Thyroid gland (tissue), 4 donors: Measurements from ENCODE around the gene TSC22D4.

Experiments
- CTCF ChIP-seq, 6 experiments: fragments of 200-600 bp in 3 of 6; fragments of 450-650 bp in 3 of 6; sonication (generic) in 3 of 6; IDR thresholded peaks; one replicate each; pipeline ENCODE4 v1.5.1; 2016 to 2019; ENCODE audit warnings: antibody characterized with exemption in 6 of 6, mild to moderate bottlenecking in 2 of 6, inconsistent platforms in 1 of 6, moderate library complexity in 1 of 6
- POLR2A ChIP-seq, 2 donors: fragments of 450-650 bp; IDR thresholded peaks; one replicate each; pipeline ENCODE4 v1.6.1; 2017; ENCODE audit warnings: antibody characterized with exemption in 2 of 2, mild to moderate bottlenecking in 2 of 2, moderate library complexity in 1 of 2

- TF ChIP-seq CTCF (IDR thresholded peaks at IDR 0.05) (no peak), POLR2A (IDR thresholded peaks at IDR 0.05) (no peak)
These were observed 38.3 kb upstream of the TSC22D4 start for GRCh38 chr7:100517305-100517704.
